ENCODE results near the gene PCIF1.
"Not testable (repeated sequence)": the region's sequence is repeated elsewhere in the genome, so short reads cannot be mapped to it uniquely, and the experiment has no call there.

PCIF1 gene

DNA sequence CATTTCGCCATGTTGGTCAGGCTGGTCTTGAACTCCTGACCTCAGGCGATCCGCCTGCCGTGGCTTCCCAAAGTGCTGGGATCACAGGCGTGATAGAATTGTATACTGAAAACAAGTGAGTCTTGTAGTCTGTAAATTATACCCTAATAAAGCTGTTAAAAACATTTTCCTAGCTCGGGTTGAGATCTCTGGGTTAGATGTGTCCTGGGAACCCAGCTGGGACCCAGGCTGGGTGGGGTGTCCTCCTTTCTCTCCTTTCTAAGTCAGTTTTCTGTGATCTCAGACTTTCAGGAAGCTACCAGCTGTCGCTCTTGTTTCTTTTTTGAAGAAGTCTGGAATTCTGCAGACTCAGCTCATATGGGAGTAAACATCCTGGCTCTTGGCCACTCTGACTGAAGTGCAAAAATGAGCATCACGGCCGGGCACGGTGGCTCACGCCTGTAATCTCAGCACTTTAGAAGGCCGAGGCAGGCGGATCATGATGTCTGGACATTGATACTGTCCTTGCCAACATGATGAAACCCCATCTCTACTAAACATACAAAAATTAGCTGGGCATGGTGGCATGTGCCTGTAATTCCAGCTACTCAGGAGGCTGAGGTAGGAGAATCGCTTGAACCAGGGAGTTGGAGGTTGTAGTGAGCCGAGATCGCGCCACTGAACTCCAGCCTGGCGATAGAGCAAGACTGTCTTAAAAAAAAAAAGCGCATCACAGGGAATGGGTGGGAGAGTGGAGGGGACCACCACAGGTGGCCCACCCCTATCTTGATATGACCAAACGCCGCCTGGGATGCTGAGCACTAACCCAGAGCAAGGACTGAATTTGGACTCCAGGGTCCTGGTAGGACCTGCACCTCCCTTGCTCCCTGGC is 9.9 kb upstream of the PCIF1 start:
- DNase-seq: no peak

DNA sequence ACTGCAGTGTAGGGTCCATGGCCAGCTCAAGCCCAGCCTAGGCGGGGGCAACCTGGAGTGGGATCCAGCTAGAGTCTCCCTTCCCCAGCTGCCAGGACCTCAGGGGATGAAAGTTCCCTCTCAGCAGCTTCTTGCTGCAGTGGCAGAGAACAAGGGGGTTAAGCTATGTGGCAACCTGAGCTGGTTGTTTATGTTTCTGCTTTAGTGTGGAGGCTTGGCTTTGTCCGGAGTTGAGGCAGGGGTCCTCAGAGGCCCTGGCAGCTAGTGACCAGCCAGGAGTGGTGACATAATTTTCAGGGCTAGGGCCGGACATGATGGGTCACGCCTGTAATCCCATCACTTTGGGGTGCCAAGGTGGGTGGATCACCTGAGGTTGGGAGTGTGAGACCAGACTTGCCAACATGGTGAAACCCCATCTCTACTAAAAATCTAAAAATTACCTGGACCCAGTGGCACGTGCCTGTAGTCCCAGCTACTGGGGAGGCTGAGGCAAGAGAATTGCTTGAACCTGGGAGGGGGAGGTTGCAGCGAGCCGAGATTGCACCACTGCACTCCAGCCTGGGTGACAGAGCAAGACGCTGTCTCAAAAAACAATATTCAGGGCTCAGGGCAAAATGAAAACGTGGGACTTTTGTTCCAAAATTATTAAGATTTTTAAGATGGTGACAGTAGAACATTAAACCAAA is 8.5 kb upstream of the PCIF1 start:
- no peak for DNase-seq

DNA sequence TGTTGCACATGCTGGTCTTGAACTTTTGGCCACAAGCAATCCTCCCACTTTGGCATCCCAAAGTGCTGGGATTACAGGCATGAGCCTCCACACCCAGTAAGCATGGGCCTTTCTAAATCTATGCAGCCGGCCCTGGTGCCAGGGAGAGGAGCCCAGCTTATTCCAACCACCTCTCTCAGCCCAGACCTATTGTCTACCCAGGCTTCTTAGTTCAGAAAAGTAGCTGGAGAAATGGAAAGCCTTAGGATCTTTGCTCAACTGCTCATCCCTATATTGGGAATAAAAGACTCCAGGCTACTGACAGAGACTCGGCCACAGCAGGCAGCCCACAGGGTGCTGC is 7.8 kb upstream of the PCIF1 start:
- DNase-seq: no peak

DNA sequence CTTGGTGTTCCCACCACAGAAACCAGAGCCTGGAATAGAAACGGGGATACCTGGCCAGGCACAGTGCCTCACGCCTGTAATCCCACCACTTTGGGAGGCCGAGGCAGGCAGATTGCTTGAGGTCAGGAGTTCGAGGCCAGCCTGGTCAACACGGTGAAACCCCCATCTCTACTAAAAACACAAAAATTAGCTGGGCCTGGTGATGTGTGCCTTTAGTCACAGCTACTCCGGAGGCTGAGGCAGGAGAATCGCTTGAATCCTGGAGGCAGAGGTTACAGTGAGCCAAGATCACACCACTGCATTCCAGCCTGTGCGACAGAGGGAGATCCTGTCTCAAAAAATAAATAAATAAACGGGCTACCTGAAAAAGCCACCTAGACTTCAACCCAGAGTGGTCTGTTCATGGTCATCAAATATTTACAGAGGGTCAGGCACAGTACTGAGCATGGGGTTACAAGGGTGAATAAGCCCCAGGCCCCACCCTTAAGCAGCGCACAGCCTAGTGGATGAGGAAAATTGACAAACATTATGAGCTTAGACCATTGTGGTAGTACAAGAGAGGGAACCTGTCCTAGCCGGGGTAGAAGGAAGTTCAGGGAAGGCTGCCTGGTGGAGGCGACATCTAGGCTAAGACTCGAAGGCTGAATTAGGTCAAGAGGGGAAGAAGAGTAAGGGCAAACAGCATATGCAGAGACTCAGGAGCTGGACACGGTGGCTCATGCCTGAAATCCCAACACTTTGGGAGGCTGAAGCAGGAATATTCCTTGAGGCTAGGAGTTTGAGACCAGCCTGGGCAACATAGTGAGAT is 7.2 kb upstream of the PCIF1 start:
- DNase-seq: no peak

DNA sequence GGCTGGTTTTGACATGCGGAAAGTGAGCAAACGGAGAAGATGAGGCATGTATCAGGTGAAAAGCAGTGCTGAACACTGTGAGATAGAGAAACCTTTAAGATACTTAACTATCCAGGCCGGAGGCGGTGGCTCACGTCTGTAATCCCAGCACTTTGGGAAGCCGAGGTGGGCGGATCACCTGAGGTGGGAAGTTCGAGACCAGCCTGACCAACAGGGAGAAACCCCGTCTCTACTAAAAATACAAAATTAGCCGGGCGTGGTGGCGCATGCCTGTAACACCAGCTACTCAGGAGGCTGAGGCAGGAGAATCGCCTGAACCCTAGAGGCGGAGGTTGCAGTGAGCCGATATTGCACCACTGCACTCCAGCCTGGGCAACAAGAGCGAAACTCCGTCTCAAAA is 2.8 kb upstream of the PCIF1 start:
- not testable (repeated sequence) for DNase-seq

DNA sequence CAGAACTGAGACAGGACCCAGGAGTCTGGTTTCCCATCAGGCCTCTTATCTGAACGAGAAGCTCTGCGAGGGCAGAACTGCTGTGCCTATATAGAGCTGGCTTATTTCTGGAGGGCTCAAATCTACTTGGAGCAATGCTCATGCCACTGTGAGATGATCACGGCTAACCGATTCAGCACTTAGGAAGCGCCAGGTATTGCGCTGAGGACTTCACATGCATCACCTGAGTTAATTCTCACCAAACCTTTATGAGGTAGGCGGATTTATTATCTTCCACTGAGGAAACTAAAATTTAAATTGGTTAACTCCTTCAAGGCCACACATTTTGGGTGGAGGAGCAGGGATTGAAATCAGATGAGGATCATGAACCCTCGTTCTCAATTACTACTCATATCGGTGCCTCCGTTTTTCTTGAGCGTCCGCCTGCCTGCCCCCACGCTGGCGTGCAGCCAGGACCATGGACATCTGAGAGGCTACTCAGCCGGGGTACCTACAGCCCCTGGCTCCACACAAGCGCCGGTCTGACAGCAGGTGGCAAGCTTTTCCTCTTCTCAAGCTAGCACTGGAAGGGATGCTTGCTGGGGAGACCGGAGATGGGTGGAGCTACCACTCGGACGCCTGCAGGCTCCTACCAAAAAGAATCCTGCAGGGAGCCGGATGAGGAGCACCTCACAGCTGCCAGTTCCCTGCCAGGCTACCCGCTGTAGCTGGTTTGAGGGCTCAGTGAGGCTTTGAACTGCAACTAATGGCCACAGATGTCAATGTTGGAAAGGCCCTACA is 1.0 kb upstream of the PCIF1 start:
- peak; percentile 57 to 59 for DNase-seq

DNA sequence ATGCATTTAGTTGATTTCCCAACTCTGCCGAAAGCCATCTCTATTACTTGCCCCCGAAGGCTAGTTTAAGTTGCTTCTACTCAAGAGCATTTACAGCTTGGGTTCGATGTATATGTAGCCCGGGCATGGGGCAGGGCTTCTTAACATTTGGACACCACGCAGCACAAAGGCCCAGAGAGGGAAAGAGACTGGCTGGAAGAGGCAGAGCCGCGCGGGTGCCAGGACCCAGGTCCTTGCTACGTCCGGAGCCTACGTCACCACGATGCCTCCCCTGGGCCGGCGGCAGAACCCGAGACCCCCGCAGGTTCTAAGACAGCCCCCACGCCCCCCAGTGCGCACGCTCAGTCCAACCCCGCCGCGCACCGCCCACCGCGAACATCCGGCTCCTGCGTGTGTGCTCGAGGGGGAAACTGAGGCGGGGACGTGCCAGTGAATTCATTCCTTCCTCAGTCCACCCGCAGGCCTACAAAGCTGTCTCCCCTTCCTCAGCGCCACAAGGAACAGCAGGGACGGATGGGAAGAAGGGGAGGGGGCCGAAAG is 367 bp upstream of the PCIF1 start:
- DNase-seq: peak in 1 of 2 experiments; percentile 59

DNA sequence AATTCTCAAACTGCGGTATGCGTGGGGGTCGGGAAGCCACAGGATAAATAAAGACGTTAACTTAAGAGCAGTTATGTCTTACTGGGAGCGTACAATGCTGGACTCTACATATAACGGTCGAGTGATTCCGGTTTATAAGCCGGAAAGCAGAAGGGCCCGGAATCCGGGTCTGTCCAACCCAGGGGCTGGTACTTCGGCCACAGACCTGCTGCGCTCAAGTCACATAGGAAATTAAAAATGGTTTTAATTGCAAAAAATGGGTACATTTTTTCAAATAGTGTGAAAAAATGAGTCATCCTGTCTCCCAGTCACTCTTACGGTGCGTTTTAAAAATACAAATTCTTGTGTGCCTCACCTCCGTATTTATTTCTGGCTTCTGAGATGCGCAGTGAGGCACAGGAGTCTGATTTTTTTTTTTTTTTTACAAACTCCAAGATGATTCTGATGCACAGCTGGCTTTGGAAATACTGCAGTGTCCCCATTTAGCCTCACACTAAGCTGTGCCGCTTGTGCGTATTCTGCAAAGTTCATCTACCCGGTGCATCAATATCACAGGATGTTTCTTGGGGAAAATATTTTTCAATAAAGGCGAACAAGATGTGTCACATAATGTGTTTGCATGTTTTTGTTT is 1.0 kb downstream of the PCIF1 start:
- DNase-seq: no peak

DNA sequence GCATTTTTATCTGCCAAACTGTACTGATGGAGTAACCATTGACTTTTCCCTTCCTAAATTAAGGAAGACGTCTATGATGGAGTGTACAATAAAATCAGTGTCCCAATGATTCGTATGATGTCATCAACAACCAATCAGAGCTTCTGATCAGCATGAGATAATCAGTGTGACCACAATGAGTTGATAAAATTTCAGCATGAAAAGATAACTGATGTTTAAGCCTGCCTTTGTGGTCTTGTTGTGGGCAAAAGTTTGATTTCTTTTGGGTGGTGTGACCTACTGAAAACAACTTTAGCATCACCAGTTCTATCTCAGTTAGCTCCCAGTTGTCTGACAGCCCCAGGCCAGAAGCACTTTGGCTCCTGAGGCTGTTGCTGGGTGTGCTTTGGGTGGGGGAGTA is 3.3 kb downstream of the PCIF1 start:
- no peak for DNase-seq

DNA sequence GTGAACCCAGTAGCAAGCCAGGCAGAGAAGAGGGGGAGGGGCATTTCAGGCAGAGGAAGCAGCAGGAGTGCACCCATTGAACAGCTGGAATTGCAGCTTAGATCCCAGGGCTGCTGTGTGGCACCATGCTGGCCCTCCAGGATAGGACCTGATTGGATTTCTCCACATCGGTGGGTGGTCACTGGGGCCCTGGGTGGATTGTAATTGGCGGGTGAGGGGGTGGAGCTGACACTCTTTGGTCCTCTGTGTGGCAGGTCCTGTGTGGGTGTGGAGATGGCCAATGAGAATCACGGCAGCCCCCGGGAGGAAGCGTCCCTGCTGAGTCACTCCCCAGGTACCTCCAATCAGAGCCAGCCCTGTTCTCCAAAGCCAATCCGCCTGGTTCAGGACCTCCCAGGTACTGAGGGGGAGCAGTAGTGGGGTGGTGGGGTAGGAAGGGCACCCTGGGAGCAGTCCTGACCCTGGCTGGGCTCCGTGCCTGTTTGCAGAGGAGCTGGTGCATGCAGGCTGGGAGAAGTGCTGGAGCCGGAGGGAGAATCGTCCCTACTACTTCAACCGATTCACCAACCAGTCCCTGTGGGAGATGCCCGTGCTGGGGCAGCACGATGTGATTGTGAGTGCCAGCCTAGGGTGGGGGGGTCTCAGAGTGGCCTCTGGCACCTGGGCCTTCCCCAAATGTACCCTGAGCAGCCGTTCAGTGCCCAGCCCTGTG is 4.4 kb downstream of the PCIF1 start:
- DNase-seq: no peak

DNA sequence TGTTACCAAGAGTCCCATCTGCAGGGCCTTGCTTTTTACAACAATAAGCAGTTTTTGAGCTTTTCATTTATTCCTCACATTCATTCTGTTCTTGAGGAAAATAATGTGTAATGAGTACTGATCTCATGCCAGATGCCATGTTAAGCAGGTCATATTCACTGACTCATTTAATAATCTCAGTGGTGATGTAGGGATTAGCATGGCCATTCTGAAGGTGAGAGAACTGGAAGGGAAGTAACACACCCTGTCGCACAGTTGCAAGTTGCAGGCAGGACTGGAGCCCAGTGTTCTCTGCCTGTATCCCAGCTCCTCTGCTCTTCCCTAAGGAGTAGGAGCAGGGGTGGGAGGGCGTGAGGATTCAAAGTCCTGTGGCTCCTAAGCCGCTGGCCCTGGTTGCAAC is 5.6 kb downstream of the PCIF1 start:
- DNase-seq: no peak

DNA sequence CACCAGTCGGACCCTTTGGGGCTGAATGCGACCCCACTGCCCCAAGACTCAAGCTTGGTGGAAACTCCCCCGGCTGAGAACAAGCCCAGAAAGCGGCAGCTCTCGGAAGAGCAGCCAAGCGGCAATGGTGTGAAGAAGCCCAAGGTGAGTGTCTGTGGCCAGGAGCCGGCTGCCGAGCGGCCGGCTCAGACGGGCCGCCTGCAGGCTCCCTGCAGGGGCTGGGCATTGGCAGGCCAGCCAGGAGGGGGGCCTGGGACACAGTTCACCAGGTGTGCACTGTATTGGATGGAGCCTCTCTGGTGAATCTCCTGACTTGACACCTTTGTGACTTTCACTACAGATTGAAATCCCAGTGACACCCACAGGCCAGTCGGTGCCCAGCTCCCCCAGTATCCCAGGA is 6.0 kb downstream of the PCIF1 start:
- no peak for DNase-seq

DNA sequence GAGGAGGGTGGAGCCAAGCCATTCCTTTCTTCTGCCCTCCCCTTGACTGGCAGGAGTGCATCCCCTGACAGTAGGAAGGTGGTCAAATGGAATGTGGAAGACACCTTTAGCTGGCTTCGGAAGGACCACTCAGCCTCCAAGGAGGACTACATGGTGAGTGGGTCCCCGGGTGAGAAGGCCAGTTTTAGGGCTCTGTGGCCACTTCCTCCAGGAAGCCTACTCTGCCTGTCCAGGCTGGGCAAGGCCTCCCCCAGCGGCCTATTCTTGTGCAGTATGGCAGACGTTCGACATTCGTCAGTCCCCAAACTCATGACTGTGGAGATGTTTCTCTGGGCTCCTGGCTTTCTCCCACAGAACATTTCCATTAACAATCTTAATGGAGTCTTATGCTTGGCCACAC is 9.1 kb downstream of the PCIF1 start:
- DNase-seq: no peak

DNA sequence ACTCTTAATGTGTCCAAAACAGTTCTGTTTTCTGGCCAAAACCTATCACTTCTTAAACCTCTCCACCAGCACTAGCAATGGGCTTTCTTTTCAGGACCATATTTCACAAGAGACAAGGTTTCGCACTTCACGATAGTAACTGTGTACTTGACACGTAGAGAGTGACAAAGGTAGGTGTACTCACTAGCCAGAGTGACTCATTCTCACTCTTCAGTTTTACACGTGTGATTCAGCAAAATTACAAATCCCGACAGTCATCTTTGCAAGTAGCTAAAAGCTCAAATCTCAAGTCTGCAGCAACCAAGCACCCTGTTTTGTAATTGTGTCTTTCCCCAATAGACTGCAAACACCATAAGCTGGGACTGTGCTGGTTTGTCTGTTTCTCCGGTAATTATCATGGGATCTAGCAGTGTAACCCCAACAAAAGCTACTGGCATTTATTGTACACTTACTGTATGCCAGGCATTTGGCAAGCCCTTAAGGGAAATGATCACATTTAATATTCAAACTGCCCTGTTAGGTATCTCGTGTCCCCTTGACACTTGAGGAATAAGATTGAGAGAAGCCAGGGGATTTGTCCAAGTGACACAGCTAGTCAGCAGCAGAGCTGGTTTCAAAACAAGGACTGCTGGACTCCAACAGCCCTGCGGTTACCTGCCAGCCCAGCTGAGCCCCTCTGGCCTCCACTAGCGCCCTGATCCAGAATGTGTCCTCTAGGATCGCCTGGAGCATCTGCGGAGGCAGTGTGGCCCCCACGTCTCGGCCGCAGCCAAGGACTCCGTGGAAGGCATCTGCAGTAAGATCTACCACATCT is 9.9 kb downstream of the PCIF1 start:
- no peak for DNase-seq

DNA sequence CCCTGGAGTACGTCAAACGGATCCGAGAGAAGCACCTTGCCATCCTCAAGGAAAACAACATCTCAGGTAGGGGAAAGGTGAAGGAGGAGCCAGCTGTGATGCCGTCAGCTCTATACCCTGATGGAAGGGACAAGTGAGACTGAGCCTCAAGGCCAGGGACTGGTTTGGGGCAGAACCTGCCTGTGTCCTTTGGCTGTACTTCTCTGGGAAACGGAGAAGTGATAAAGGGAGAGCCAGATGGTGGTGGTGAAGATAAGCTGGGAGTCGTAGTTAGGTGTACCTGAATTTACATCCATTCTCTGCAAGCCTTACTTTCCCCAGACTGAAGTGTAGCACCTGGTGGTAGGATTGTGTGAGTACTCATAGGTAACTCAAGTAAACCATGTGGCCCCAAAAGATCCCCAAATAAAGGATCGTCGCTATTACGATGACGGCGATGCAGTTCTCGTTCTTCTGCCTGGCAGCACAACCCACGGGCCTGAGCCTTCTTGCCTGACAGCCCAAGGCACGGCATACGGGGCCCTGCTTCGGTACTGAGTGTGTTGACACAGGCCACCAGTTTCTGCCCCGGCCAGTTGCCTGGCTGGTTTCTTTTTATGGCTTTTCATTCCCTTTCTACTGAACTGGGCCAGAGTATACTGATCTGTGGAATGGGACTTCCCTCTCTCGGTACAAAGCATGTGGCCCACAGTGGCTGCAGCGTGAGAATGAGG is 10.6 kb downstream of the PCIF1 start:
- DNase-seq: no peak

DNA sequence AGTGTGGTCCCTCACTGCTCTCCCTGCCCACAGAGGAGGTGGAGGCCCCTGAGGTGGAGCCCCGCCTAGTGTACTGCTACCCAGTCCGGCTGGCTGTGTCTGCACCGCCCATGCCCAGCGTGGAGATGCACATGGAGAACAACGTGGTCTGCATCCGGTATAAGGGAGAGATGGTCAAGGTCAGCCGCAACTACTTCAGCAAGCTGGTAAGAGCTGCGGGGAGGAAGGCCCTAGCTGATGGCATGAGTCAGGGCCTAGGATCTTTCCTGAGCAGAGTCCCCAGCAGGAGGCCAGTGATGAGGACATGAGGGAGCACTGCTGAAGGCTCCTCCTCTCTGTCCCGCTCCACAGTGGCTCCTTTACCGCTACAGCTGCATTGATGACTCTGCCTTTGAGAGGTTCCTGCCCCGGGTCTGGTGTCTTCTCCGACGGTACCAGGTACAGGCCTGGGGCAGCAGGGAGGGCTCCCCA is 11.2 kb downstream of the PCIF1 start:
- no peak for DNase-seq

DNA sequence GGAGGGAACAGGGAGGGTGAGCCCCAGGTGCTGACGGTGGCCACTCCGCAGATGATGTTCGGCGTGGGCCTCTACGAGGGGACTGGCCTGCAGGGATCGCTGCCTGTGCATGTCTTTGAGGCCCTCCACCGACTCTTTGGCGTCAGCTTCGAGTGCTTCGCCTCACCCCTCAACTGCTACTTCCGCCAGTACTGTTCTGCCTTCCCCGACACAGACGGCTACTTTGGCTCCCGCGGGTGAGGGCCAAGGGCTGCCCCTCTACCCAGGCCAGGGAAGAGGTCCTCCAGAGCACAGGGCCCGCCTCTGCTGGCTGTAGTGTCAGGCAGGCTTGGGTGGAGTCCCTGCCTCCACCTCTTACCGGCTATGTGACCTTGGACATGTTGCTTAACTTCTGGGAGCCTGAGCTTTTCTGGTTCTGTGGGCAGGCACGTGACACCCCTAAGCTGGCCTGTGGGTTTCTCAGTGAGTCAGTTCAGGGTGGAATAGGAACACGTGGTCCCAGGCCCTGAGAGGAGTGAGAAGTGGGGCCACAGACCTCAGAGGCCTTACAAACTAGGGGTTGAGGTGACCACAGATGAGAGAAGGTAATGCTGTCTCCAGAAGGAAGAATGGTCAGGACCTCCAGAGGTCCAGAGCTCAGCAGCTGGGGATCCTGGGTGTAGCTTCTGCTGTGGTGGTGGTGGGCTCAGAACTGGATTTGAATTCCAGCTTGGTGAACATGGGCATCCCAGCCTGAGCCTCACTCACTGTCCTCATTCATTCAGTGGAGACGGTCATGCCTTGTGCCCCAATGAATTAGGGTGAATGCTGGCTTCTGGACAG is 11.9 kb downstream of the PCIF1 start:
- no peak for DNase-seq

DNA sequence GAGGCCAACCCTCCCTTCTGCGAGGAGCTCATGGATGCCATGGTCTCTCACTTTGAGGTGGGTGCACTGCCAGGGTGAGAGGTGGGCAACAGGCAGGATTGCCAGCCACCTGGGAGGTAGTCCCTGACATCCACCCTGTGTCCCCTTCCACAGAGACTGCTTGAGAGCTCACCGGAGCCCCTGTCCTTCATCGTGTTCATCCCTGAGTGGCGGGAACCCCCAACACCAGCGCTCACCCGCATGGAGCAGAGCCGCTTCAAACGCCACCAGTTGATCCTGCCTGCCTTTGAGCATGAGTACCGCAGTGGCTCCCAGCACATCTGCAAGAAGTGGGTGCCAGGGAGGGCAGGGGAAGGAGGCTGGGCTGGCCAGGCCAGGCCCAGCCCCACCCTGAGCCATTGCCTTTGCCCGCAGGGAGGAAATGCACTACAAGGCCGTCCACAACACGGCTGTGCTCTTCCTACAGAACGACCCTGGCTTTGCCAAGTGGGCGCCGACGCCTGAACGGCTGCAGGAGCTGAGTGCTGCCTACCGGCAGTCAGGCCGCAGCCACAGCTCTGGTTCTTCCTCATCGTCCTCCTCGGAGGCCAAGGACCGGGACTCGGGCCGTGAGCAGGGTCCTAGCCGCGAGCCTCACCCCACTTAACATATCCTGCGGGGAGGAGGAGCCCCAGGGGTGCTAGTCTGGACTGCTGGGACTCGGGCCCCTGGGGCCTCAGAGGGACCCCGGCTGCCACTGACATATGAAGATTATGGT is 12.8 kb downstream of the PCIF1 start:
- no peak for DNase-seq
